Measurements from ENCODE around the gene MUC20.

GRCh38 chr3:195761567-195762248 is 40.9 kb downstream of the MUC20 start:
- TF ChIP-seq CTCF (optimal IDR thresholded peaks at IDR 0.05 in 1 of 3, IDR thresholded peaks at IDR 0.05 in 1 of 3, conservative IDR thresholded peaks at IDR 0.05 in 1 of 3; ENCODE audit: extremely low read depth in 1 of 3, insufficient read depth in 2 of 3, low read length in 3 of 3): no peak
- peak; percentile 39 for TF ChIP-seq EZH2 (IDR thresholded peaks at IDR 0.05; ENCODE audit: low read length)

Data from keratinocyte (primary cell).